Transverse colon (tissue), 4 donors: ENCODE results near the gene NEXN. TPM values are rescaled to one million over a fixed set of nuclear protein-coding genes. Genes with fewer than 3 reads are reported as not detected.

Experiments
- DNase-seq: peaks from one replicate; pipeline ENCODE4 v3.0.0-alpha.2; 2019
- H3K27ac ChIP-seq, 4 donors: fragments of 200-600 bp; sonication (generic); 2 replicates each; pipeline ENCODE4 v1.5.1; 2016 to 2018; ENCODE audit warnings: inconsistent platforms in 4 of 4
- H3K27me3 ChIP-seq: fragments of 200-600 bp; sonication (generic); 2 replicates; pipeline ENCODE4 v1.5.1; 2017; ENCODE audit warnings: inconsistent platforms
- H3K36me3 ChIP-seq, 4 donors: fragments of 200-600 bp; sonication (generic); 2 replicates each; pipeline ENCODE4 v1.5.1; 2017 to 2019; ENCODE audit warnings: inconsistent platforms in 4 of 4
- H3K4me1 ChIP-seq, 4 donors: fragments of 200-600 bp; sonication (generic); 2 replicates each; pipeline ENCODE4 v1.5.1; 2017 to 2020; ENCODE audit warnings: inconsistent platforms in 4 of 4
- H3K4me3 ChIP-seq, 4 donors: fragments of 200-600 bp; sonication (generic); 1 replicate in 1 of 4; 2 replicates in 3 of 4; pipeline versions ENCODE4 v1.5.1 to v1.6.1; 2017 to 2019; ENCODE audit warnings: inconsistent platforms in 4 of 4
- H3K9me3 ChIP-seq, 2 donors: fragments of 200-600 bp; sonication (generic); 2 replicates each; pipeline ENCODE4 v1.5.1; 2017 to 2019; ENCODE audit warnings: inconsistent platforms in 2 of 2
- CTCF ChIP-seq, 5 experiments: fragments of 200-600 bp in 3 of 5; fragments of 450-650 bp in 2 of 5; sonication (generic) in 3 of 5; IDR thresholded peaks; 1 replicate in 2 of 5; 2 replicates in 3 of 5; pipeline ENCODE4 v1.5.1; 2016 to 2017; ENCODE audit warnings: antibody characterized with exemption in 5 of 5, inconsistent platforms in 3 of 5, mild to moderate bottlenecking in 2 of 5, moderate library complexity in 1 of 5
- EP300 ChIP-seq: sonication (generic); formaldehyde crosslinking; IDR thresholded peaks from one replicate; pipeline ENCODE4 v1.6.1; 2017; ENCODE audit warnings: antibody characterized with exemption, low read depth
- POLR2A ChIP-seq: fragments of 450-650 bp; IDR thresholded peaks from one replicate; pipeline ENCODE4 v1.6.1; 2016; ENCODE audit warnings: antibody characterized with exemption, mild to moderate bottlenecking, moderate library complexity
- POLR2AphosphoS5 ChIP-seq, 3 donors: sonication (generic); formaldehyde crosslinking; IDR thresholded peaks; one replicate each; pipeline ENCODE4 v1.6.1; 2016; ENCODE audit warnings: antibody characterized with exemption in 3 of 3
- WGBS, 2 donors: methylation state at CpG; one replicate each; pipeline ENCODE4 v1.1.5; 2018; ENCODE audit warnings: low coverage in 1 of 2; 5-methylcytosine and 5-hydroxymethylcytosine counted together
- in situ Hi-C, 4 donors: fragments of 200-750 bp; cut with MboI; loops; one replicate each; pipeline versions ENCODE4 v1.15.0 to v1.15.1; 2017; ENCODE audit warnings: low sequenced_read_pairs in 3 of 4, low pct_ligation_motif_present in 1 of 4, low pct_unique_long_range_greater_than_20kb in 1 of 4
- intact Hi-C: fragments of 100-400 bp; cut with DNase I; formaldehyde crosslinking; loops from one replicate; pipeline ENCODE4 v1.15.1; 2023; ENCODE audit warnings: low total_unique reads
- total RNA-seq, 4 donors: library from RNA; depleted of rRNA; stranded (reverse); fragments of >200 nt; gene quantifications; one replicate each; pipeline ENCODE4 v1.1.0, GENCODE V29; 2016

The NEXN gene
- total RNA-seq, 4 donors from 2014 or later = 9.7 to 32.2 (median 17.0) TPM

DNA sequence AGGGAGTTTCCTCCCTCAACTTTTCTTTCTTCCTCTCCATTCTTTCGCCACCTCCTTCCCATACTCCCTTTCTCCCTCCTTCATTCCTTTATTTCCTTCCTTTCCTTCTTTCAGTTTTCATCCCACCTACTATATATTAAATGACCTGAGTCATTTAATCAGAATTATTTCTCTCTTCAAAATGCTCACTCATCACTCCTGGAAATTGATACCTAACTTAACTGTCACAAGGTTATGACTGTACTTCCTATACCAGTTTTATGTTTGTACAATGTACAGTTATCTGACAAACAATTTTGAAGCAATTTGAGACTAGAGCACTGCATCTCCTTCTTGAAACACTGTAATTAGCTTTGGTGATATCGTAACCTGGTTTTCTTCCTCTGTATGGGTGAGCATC, 41.4 kb downstream of the NEXN start:
- in situ Hi-C loops (loop anchor here in 1 of 4 donors (25.0 kb wide), 1 partner anchor 182 kb away; no protein-coding TSS in a partner anchor), intact Hi-C loops (no loop called here)
- 92 to 94% methylated on average over 2 of the region's 2 CpGs for WGBS, 2 donors
- Histone ChIP-seq H3K4me1 (no peaks in the 10 kb centered on the region), H3K4me3 (no peak overlapping the region), H3K36me3 (peaks cover 0 to 6% (median 0%) of the 10 kb centered on the region in 4 donors), H3K27me3 (no peaks in the 10 kb centered on the region), H3K27ac (no peak overlapping the region), H3K9me3 (no peaks in the 10 kb centered on the region)
- DNase-seq = no peak
- TF ChIP-seq EP300 (no peak), POLR2AphosphoS5 (IDR thresholded peaks at IDR 0.05) (no peak), CTCF (IDR thresholded peaks at IDR 0.05) (no peak), POLR2A (no peak)

DNA sequence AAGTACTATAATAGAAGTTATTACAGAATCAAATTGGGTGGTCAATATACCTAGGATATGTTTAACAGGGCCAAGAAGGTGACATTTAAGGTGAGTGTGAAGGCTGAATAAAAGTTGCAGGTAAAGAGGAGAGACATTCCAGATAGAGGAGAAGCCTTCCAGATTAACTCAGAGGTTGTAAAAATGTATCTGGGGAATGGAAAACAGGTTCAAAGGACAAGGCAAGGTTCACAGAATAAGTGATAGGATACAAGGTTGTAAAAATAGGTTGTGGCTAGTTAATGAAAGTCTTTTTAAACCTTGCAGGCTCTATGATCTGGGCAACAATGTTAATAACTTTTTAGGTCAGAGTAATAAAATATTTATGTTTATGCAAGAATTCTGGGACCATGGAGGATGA, 50.2 kb downstream of the NEXN start:
- Histone ChIP-seq H3K27me3 (no peaks in the 10 kb centered on the region), H3K9me3 (no peaks in the 10 kb centered on the region), H3K4me3 (no peak overlapping the region), H3K36me3 (peaks cover 0 to 22% (median 3%) of the 10 kb centered on the region in 4 donors), H3K4me1 (peaks cover 0 to 5% (median 0%) of the 10 kb centered on the region in 4 donors), H3K27ac (no peak overlapping the region)
- DNase-seq = no peak
- no peak for TF ChIP-seq POLR2A
- TF ChIP-seq CTCF (IDR thresholded peaks at IDR 0.05) = no peak
- no peak for TF ChIP-seq EP300
- no peak for TF ChIP-seq POLR2AphosphoS5 (IDR thresholded peaks at IDR 0.05)
- intact Hi-C loops = no loop called here
- in situ Hi-C loops = loop anchor here in 1 of 4 donors (25.0 kb wide), 1 partner anchor 174 kb away; no protein-coding TSS in a partner anchor

DNA sequence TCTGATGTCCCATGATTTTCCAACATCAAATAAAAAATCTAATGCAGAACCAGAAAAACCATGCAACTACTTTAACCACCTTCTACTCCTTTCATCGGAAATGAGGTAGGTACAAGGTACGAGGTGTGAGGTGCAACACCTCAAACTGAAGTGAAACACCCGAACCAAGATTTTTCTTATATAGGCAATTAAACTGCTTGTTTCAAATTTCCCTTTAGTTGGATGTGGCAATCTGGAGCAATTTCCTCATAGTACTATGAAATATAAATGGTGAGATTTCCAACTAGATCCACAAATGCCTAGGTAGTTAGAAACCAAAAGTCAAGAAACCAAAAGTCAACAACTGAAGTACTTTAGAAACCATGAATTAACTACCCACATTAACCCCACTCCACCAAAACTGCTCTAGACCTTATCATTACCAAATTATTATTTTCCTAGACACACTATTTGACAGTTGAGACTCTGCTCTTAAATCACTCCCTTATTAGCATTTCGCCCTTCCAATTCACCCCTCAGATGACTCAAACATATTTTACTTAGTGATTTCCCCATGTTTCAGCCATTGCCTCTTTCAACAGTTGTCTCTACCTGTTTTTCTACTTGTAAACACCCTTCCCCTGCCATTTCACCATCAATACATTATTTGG, 52.6 kb downstream of the NEXN start:
- no peak for DNase-seq
- Histone ChIP-seq H3K4me1 (peaks cover 0 to 5% (median 0%) of the 10 kb centered on the region in 4 donors), H3K27me3 (no peaks in the 10 kb centered on the region), H3K36me3 (peaks cover 0 to 28% (median 7%) of the 10 kb centered on the region in 4 donors), H3K9me3 (no peaks in the 10 kb centered on the region), H3K4me3 (no peak overlapping the region), H3K27ac (no peak overlapping the region)
- in situ Hi-C loops = loop anchor here in 1 of 4 donors (25.0 kb wide), 1 partner anchor 171 kb away; no protein-coding TSS in a partner anchor
- intact Hi-C loops = no loop called here
- TF ChIP-seq POLR2AphosphoS5 (IDR thresholded peaks at IDR 0.05) (no peak), CTCF (IDR thresholded peaks at IDR 0.05) (no peak), EP300 (no peak), POLR2A (no peak)
- WGBS, 2 donors = 93 to 95% methylated on average over 4 of the region's 4 CpGs

DNA sequence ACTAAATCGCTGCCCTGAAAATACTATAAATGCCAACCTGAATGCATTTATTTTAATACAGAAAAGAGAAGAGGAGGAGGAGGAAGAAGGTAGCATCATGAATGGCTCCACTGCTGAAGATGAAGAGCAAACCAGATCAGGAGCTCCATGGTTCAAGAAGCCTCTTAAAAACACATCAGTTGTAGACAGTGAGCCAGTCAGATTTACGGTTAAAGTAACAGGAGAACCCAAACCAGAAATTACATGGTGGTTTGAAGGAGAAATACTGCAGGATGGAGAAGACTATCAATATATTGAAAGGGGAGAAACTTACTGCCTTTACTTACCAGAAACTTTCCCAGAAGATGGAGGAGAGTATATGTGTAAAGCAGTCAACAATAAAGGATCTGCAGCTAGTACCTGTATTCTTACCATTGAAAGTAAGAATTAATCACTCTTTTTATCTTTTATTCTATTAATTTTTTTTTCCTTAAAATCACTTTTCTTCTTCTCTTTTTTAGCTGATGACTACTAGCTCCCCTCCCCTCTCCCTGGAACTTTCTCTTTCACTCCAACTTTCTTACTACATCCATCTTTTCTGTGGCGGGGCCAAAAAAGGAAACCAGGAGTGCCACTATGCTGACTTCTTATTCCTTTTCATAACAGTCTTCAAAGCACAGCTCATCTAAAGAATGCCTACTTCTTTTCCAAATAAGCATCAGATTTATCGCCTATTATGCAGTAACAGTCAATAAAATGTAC, 54.1 kb downstream of the NEXN start:
- intact Hi-C loops = no loop called here
- no peak for DNase-seq
- 98 to 100% methylated on average over 4 of the region's 4 CpGs for WGBS, 2 donors
- Histone ChIP-seq H3K4me1 (peaks cover 0 to 5% (median 0%) of the 10 kb centered on the region in 4 donors), H3K36me3 (peaks cover 0 to 42% (median 14%) of the 10 kb centered on the region in 4 donors), H3K27me3 (no peaks in the 10 kb centered on the region), H3K4me3 (no peak overlapping the region), H3K27ac (no peak overlapping the region), H3K9me3 (no peaks in the 10 kb centered on the region)
- in situ Hi-C loops = loop anchor here in 1 of 4 donors (25.0 kb wide), 1 partner anchor 170 kb away; no protein-coding TSS in a partner anchor
- no peak for TF ChIP-seq EP300
- no peak for TF ChIP-seq POLR2AphosphoS5 (IDR thresholded peaks at IDR 0.05)
- no peak for TF ChIP-seq CTCF (IDR thresholded peaks at IDR 0.05)
